DOHH2 (cell line): ENCODE data around the gene PPP6R3.

ENCODE experiments used
- EZH2phosphoT487 ChIP-seq: fragments of 200-600 bp; sonication (generic); IDR thresholded peaks from 2 replicates; pipeline ENCODE4 v1.6.1; 2017; ENCODE audit warnings: borderline replicate concordance, mild to moderate bottlenecking, antibody characterized with exemption, low read length, moderate library complexity, mixed read lengths
- TF ChIP-seq, protein P1 (sequence below): fragments of 200-600 bp; sonication (generic); IDR thresholded peaks from one replicate; pipeline ENCODE4 v1.5.1; 2014; ENCODE audit warnings: antibody characterized with exemption, mild to moderate bottlenecking, low read depth, low read length; ENCODE audit not compliant: poor library complexity, severe bottlenecking

- TF ChIP-seq EZH2phosphoT487: no peak
- TF ChIP-seq, protein P1, sequence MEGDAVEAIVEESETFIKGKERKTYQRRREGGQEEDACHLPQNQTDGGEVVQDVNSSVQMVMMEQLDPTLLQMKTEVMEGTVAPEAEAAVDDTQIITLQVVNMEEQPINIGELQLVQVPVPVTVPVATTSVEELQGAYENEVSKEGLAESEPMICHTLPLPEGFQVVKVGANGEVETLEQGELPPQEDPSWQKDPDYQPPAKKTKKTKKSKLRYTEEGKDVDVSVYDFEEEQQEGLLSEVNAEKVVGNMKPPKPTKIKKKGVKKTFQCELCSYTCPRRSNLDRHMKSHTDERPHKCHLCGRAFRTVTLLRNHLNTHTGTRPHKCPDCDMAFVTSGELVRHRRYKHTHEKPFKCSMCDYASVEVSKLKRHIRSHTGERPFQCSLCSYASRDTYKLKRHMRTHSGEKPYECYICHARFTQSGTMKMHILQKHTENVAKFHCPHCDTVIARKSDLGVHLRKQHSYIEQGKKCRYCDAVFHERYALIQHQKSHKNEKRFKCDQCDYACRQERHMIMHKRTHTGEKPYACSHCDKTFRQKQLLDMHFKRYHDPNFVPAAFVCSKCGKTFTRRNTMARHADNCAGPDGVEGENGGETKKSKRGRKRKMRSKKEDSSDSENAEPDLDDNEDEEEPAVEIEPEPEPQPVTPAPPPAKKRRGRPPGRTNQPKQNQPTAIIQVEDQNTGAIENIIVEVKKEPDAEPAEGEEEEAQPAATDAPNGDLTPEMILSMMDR: no peak
Measured at GRCh38 chr11:68617925-68618809, 157.6 kb downstream of the PPP6R3 start.
